ENCODE data around the gene TMBIM4.

TMBIM4 gene

GRCh38 chr12:66108386-66108785, 61.4 kb downstream of the TMBIM4 start:
- ChIA-PET CTCF (interaction anchor here (1.4 to 3.0 kb wide), 4 partner anchors 9 to 832 kb away, joined by 3 to 15 read pairs (median 10); partner anchors contain the start of gene LLPH), POLR2A (no interaction called here)
- Histone ChIP-seq H3K27ac (ENCODE audit: extremely low read depth, low read depth, low read length) (no peak overlapping the region), H3K4me1 (ENCODE audit: control insufficient read depth, insufficient read depth, low read length) (peaks cover 5% of the 10 kb centered on the region; the same call in 1 of the 2 replicates), H3K36me3 (ENCODE audit: control insufficient read depth in 2 of 2, insufficient read depth in 1 of 2, low read length in 2 of 2) (no peaks in the 10 kb centered on the region), H3K4me3 (ENCODE audit: low read depth, low read length) (no peak overlapping the region), H3K9me3 (ENCODE audit: control insufficient read depth, insufficient read depth, low read depth, low read length) (no peaks in the 10 kb centered on the region)
- TF ChIP-seq, protein P1, sequence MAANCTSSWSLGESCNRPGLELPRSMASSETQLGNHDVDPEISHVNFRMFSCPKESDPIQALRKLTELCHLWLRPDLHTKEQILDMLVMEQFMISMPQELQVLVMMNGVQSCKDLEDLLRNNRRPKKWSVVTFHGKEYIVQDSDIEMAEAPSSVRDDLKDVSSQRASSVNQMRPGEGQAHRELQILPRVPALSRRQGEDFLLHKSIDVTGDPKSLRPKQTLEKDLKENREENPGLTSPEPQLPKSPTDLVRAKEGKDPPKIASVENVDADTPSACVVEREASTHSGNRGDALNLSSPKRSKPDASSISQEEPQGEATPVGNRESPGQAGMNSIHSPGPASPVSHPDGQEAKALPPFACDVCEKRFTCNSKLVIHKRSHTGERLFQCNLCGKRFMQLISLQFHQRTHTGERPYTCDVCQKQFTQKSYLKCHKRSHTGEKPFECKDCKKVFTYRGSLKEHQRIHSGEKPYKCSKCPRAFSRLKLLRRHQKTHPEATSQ (tag by site-specific recombination; IDR thresholded peaks at IDR 0.05) = no peak
- TF ChIP-seq, protein P2, sequence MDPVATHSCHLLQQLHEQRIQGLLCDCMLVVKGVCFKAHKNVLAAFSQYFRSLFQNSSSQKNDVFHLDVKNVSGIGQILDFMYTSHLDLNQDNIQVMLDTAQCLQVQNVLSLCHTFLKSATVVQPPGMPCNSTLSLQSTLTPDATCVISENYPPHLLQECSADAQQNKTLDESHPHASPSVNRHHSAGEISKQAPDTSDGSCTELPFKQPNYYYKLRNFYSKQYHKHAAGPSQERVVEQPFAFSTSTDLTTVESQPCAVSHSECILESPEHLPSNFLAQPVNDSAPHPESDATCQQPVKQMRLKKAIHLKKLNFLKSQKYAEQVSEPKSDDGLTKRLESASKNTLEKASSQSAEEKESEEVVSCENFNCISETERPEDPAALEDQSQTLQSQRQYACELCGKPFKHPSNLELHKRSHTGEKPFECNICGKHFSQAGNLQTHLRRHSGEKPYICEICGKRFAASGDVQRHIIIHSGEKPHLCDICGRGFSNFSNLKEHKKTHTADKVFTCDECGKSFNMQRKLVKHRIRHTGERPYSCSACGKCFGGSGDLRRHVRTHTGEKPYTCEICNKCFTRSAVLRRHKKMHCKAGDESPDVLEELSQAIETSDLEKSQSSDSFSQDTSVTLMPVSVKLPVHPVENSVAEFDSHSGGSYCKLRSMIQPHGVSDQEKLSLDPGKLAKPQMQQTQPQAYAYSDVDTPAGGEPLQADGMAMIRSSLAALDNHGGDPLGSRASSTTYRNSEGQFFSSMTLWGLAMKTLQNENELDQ (tag by site-specific recombination; IDR thresholded peaks at IDR 0.05; ENCODE audit: low read depth) = no peak
- TF ChIP-seq ZFP37 (tag by site-specific recombination; IDR thresholded peaks at IDR 0.05) = no peak
- TF ChIP-seq AEBP2 (tag by site-specific recombination; IDR thresholded peaks at IDR 0.05; ENCODE audit: borderline replicate concordance) = no peak
- no peak for TF ChIP-seq ZNF48 (tag by site-specific recombination; IDR thresholded peaks at IDR 0.05)
- no peak for TF ChIP-seq ZNF585B (tag by site-specific recombination; IDR thresholded peaks at IDR 0.05)
- TF ChIP-seq ZNF548 (tag by site-specific recombination; IDR thresholded peaks at IDR 0.05) = no peak
- TF ChIP-seq ZNF112 (tag by site-specific recombination; IDR thresholded peaks at IDR 0.05) = no peak

GRCh38 chr12:66107451-66107915, 62.3 kb downstream of the TMBIM4 start:
- H3K36me3 ChIP-seq (ENCODE audit: control insufficient read depth in 2 of 2, insufficient read depth in 1 of 2, low read length in 2 of 2) = no peaks in the 10 kb centered on the region
- ChIA-PET POLR2A (no interaction called here), CTCF (interaction anchor here (0.5 to 3.0 kb wide), 15 partner anchors 9 to 831 kb away, joined by 3 to 15 read pairs (median 3); partner anchors contain the start of gene LLPH)
- 0 out of 2 replicates have a peak overlapping the region, but pooled peaks have one; percentile 25 for H3K27ac ChIP-seq (ENCODE audit: extremely low read depth, low read depth, low read length)
- H3K9me3 ChIP-seq (ENCODE audit: control insufficient read depth, insufficient read depth, low read depth, low read length) = no peaks in the 10 kb centered on the region
- no peak overlapping the region for H3K4me3 ChIP-seq (ENCODE audit: low read depth, low read length)
- peaks cover 5% of the 10 kb centered on the region; the same call in 1 of the 2 replicates for H3K4me1 ChIP-seq (ENCODE audit: control insufficient read depth, insufficient read depth, low read length)
- TF ChIP-seq, protein P3, sequence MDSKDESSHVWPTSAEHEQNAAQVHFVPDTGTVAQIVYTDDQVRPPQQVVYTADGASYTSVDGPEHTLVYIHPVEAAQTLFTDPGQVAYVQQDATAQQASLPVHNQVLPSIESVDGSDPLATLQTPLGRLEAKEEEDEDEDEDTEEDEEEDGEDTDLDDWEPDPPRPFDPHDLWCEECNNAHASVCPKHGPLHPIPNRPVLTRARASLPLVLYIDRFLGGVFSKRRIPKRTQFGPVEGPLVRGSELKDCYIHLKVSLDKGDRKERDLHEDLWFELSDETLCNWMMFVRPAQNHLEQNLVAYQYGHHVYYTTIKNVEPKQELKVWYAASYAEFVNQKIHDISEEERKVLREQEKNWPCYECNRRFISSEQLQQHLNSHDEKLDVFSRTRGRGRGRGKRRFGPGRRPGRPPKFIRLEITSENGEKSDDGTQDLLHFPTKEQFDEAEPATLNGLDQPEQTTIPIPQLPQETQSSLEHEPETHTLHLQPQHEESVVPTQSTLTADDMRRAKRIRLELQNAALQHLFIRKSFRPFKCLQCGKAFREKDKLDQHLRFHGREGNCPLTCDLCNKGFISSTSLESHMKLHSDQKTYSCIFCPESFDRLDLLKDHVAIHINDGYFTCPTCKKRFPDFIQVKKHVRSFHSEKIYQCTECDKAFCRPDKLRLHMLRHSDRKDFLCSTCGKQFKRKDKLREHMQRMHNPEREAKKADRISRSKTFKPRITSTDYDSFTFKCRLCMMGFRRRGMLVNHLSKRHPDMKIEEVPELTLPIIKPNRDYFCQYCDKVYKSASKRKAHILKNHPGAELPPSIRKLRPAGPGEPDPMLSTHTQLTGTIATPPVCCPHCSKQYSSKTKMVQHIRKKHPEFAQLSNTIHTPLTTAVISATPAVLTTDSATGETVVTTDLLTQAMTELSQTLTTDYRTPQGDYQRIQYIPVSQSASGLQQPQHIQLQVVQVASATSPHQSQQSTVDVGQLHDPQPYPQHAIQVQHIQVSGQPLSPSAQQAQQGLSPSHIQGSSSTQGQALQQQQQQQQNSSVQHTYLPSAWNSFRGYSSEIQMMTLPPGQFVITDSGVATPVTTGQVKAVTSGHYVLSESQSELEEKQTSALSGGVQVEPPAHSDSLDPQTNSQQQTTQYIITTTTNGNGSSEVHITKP (tag by site-specific recombination; IDR thresholded peaks at IDR 0.05) = peak; percentile 44; the same call in 1 of the 2 replicates
- no peak for TF ChIP-seq ZNF140 (tag by site-specific recombination; IDR thresholded peaks at IDR 0.05)
- no peak for TF ChIP-seq ZIC2 (tag by site-specific recombination; IDR thresholded peaks at IDR 0.05)
- no peak for TF ChIP-seq TRIM28 (IDR thresholded peaks at IDR 0.05; ENCODE audit: borderline replicate concordance, low read length)
- no peak for TF ChIP-seq ZBTB8A (tag by site-specific recombination; IDR thresholded peaks at IDR 0.05)
- 0 out of 2 replicates have a peak, but pooled peaks have one; percentile 38 for TF ChIP-seq ZNF692 (tag by site-specific recombination; IDR thresholded peaks at IDR 0.05)
- no peak for TF ChIP-seq KLF7 (tag by site-specific recombination; IDR thresholded peaks at IDR 0.05; ENCODE audit: borderline replicate concordance)
- no peak for TF ChIP-seq ZNF416 (tag by site-specific recombination; IDR thresholded peaks at IDR 0.05)
- TF ChIP-seq ZNF266 (tag by site-specific recombination; IDR thresholded peaks at IDR 0.05; ENCODE audit: low read depth) = peak; percentile 44; the same call in 1 of the 2 replicates
- TF ChIP-seq ZNF473 (tag by site-specific recombination; IDR thresholded peaks at IDR 0.05) = no peak
- TF ChIP-seq PRDM1 (tag by site-specific recombination; IDR thresholded peaks at IDR 0.05) = peak; percentile 48; the same call in 1 of the 2 replicates
- TF ChIP-seq, protein P4, sequence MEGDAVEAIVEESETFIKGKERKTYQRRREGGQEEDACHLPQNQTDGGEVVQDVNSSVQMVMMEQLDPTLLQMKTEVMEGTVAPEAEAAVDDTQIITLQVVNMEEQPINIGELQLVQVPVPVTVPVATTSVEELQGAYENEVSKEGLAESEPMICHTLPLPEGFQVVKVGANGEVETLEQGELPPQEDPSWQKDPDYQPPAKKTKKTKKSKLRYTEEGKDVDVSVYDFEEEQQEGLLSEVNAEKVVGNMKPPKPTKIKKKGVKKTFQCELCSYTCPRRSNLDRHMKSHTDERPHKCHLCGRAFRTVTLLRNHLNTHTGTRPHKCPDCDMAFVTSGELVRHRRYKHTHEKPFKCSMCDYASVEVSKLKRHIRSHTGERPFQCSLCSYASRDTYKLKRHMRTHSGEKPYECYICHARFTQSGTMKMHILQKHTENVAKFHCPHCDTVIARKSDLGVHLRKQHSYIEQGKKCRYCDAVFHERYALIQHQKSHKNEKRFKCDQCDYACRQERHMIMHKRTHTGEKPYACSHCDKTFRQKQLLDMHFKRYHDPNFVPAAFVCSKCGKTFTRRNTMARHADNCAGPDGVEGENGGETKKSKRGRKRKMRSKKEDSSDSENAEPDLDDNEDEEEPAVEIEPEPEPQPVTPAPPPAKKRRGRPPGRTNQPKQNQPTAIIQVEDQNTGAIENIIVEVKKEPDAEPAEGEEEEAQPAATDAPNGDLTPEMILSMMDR (tag by site-specific recombination; IDR thresholded peaks at IDR 0.05) = peak; percentile 61; the same call in 1 of the 2 replicates
- TF ChIP-seq ZNF785 (tag by site-specific recombination; IDR thresholded peaks at IDR 0.05) = no peak
- peak; percentile 65; the same call in 1 of the 2 replicates for TF ChIP-seq ZNF660 (tag by site-specific recombination; IDR thresholded peaks at IDR 0.05)
- no peak for TF ChIP-seq ZNF76 (tag by site-specific recombination; IDR thresholded peaks at IDR 0.05; ENCODE audit: borderline replicate concordance, low read depth)
